ENCODE results near the gene ANKLE2. TPM values are rescaled to one million over a fixed set of nuclear protein-coding genes. Genes with fewer than 3 reads are reported as not detected.
"Not testable (repeated sequence)": the region's sequence is repeated elsewhere in the genome, so short reads cannot be mapped to it uniquely, and the experiment has no call there.

Gene ANKLE2
- 46.4 TPM for polyA plus RNA-seq (ENCODE audit: insufficient read length)

GRCh38 chr12:132761032-132761920 is at the start of gene ANKLE2:
Gene ANKLE2, minus strand, starts transcription at chr12:132761832. Its CDS starts 34 bp downstream, at chr12:132761798.
- no peak for DNase-seq

DNA sequence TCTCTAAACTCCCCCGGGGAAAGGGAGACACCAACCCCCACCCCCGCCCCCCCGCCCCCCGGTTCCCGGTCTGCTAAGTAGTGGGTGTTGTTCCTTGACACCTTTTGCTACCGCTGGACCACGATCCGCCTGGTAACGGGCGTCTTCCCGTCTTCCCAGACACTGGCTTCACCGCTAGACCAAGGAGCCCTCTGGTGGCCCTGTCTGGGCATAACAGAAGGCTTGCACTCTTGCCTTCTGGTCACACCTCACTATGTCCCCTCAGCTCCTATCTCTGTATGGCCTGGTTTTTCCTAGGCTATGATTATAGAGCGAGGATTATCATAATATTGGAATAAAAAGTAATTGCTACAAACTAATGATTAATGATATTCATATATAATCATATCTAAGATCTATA is 47.8 kb upstream of the ANKLE2 start:
- DNase-seq, result not testable (repeated sequence)

DNA sequence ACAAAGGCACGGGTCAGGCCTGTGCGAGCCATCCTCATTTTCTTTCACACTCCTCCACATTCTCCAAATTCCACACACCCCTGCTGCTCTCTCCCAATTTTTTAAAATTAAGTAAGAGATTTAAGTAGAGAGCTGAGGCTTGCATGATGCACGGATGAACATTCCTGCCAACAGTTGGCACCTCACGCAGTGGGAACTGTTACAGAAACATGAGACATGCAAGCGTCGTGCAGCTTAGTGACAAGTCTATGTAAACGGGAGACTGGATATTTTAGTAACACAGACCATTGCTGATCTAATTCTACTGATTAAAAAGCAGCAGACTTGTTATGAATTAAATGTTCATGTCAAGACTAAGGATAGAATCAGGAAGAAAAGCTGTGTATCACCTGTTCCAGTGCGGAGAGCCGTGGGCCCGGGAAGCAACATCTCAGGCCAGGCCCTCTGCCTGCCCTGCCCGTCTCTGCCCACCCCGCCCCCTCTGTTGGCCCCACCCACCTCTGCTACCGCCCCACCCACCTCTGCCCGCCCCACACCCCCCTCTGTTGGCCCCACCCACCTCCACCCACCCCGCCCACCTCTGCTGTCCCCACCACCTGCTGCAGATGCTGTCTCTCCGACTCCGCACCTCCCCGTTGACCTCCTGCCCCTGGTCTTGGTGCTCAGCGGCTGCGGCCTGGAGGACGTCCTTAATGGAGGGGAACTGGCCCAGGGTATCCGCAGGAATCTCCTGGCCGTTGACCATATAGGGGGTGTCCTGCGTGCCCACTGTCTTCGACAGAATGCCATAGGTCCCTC is 45.9 kb upstream of the ANKLE2 start:
- DNase-seq, result no peak

DNA sequence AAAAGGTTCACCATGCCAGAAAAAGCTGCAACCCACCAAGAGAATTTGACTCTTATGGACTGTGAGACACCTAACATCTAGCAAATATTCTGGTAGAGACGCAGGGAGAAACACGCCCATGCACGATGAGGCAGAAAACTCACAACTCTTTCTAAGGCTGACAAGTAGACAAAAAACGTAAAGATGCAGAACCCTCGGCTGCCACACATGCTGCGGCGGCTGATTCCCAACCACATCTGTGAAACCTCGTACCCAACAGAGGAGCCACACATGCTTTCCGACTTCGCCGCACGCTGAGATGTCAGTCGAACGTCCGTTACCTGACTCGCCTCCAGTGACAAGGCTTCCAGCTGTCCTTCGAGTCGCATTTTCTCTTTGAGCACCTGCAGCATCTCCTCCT is 45.2 kb upstream of the ANKLE2 start:
- no peak for DNase-seq

DNA sequence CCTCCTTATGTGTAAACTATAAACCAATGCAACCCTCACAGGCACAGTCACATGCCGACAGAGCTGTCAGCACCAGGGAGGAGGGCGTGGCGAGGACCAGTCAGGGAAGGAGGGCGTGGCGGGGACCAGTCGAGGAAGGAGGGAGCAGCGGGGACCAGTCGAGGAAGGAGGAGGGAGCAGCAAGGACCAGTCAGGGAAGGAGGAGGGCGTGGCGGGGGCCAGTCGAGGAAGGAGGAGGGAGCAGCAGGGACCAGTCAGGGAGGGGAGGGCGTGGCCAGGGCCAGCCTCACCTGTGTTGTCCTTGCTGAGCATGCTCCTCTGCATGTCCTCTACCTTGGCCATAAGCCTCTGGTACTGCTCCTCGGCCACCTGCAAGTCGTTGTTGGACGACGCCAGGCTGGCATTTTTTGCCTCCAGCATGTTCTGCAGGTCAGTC is 42.8 kb upstream of the ANKLE2 start:
- DNase-seq, result no peak

DNA sequence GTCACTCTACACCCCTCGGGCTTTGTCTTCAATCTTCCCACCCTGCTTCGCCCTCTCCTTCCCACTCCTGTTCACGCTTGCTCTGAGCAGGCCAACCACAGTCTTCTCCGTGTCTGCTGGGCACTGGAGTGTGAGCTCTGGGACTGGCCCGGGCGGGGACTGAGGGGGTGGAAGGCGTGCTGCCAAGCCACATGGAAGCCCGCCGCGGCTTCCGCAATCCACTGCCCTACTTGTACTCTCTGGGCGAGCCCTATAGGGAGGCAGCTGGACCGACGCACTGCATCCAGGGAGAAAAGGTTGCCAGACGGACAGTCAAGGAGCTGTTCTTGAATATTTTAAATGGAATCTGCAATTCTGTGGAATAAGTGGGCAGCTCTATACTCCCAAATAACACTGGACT is 42.3 kb upstream of the ANKLE2 start:
- no peak for DNase-seq

- no peak for DNase-seq
Observed at GRCh38 chr12:132803125-132803524, 41.5 kb upstream of the ANKLE2 start.

DNA sequence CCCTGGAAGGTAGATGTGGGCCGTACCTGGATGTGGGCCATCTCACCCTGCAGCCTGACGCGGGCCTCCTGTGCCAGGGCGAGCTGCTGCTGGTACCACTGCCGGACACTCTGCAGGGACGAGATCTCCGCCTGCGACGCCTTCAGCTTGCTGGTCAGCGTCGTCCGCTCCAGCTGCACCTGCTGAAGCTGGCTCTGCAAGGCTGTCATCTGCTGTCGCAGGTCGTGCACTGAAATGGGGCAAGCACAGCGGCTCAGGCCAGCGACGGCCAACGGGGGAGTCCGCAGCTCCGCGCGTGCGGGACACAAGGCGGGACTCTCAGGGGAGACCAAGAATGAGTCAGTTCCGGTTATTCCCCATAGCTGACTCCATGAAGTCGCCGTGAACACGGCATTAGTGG is 40.1 kb upstream of the ANKLE2 start:
- DNase-seq, result no peak

- DNase-seq, result no peak
Observed at GRCh38 chr12:132798836-132799235, 37.2 kb upstream of the ANKLE2 start.

GRCh38 chr12:132797820-132798570 is 36.4 kb upstream of the ANKLE2 start:
- DNase-seq, result no peak

DNA sequence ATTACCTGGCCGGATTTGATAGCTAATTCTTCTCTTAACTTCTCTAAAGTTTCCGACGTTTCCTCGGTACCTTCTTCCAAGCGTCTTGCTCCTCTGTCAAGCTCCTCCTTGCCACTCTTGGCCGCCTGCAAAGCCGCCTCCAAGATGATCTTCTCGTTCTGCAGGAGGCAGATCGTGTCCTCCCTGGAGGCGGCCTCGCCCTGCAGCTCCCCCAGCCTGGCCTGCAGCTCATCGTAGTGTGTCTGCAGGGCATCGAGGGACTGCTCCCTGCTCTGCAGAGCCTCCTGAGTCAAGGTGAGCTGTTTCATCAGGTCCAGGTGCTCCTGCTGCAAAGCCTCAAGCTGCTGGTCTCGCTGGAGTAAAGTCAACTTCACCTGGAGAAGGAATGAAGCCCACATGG is 34.2 kb upstream of the ANKLE2 start:
- DNase-seq, result no peak

DNA sequence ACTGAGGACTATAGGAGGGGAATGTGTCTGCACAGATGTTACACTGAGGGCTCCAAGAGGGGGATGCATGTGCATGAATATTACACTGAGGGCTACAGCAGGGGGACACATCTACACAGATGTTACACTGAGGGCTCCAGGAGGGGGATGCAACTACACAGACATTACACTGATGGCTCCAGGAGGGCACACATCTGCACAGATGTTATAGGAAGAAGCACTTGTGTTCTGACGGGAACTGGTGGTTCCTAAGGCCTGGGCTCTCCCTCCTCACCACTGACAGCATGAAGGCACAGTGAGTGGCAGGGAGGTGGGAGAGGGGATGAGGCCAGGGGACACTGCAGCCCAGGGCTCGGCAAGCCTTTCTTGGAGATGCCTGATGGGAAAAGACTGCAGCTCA is 30.3 kb upstream of the ANKLE2 start:
- not testable (repeated sequence) for DNase-seq

GRCh38 chr12:132789099-132789471 is 27.5 kb upstream of the ANKLE2 start:
- DNase-seq, result no peak

- DNase-seq, result no peak
Observed at GRCh38 chr12:132788375-132789098, 26.9 kb upstream of the ANKLE2 start.

DNA sequence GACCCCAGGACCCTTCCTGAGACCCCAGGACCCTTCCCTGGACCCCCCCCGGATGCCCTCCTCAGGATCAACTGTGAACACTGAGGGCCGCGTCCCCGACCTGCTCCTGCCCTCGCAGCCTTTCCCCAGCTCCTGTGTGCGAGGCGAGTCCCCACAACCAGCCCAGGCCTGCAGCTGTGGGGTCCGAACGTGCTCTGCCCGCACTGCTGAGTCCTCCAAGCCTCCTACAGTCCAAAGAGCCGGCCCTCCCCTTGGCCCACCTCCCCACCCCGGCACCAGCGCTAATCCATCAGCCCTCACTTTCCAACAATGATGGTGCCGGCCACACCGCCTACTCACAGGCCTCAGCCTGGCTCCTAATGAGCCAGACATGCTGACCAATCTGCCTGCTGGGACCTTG is 26.2 kb upstream of the ANKLE2 start:
- no peak for DNase-seq

- no peak for DNase-seq
Observed at GRCh38 chr12:132786192-132786591, 24.6 kb upstream of the ANKLE2 start.

GRCh38 chr12:132784580-132784979 is 22.9 kb upstream of the ANKLE2 start:
- no peak for DNase-seq

DNA sequence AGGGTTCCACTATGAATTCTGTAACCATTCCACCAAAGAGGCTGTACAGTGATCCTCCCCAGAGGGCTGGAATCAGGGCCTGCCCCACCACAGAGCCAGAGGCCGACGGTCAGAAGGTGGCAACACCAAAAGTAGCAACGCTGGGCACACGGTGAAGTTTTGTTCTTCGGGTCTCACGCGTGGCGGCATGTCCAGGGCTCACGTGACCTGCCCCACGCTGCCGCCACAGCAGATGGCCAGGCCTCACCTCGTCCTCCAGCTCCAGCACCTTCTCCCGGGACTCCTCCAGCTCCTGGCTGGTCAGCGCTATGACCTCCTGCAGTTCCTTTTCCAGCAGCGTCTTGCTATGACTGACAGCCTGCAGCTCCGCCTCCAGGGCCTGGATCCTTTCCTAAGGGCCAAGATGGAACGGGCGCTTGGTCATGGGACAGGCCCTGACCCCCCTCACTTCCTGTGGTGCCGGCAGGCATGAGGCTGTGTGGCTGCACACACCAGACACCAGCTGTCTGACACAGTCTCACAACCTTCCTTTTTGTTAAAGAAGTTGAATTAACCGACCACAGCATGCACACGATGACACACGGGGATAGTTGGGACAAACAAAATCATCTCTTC is 22.4 kb upstream of the ANKLE2 start:
- no peak for DNase-seq

GRCh38 chr12:132781938-132782337 is 20.3 kb upstream of the ANKLE2 start:
- DNase-seq, result no peak

GRCh38 chr12:132779781-132780353 is 18.2 kb upstream of the ANKLE2 start:
- no peak for DNase-seq

DNA sequence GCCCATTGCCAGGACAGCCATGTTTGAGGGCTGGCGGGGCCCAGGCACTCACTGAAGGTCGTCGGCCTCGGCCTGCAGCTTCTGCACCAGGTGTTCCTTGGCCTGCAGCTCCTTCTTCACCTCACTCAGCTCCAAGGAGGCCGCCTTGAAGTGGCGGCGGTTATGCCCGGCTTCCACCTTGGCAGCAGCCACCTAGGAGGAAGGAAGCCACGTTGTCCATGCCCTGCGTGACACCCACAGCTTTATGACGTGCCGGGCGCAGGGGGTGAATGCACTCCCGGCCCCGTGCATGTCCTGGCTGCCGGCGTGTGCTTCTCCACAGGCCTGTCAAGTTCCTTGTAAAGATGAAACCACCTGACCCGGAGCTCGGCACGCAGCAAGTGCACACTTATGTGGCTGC is 16.0 kb upstream of the ANKLE2 start:
- DNase-seq, result no peak

Data from hindlimb muscle (tissue), 1 donor.